HG03060 (cell line): ENCODE measurements around the gene MEGF11.

Experiments
- ATAC-seq: cut with Tn5 transposase; IDR thresholded peaks from one replicate; pipeline ENCODE4 v1.9.1; 2021; ENCODE audit warnings: low read depth, moderate number of reproducible peaks; ENCODE audit not compliant: unreplicated experiment

Gene MEGF11

DNA sequence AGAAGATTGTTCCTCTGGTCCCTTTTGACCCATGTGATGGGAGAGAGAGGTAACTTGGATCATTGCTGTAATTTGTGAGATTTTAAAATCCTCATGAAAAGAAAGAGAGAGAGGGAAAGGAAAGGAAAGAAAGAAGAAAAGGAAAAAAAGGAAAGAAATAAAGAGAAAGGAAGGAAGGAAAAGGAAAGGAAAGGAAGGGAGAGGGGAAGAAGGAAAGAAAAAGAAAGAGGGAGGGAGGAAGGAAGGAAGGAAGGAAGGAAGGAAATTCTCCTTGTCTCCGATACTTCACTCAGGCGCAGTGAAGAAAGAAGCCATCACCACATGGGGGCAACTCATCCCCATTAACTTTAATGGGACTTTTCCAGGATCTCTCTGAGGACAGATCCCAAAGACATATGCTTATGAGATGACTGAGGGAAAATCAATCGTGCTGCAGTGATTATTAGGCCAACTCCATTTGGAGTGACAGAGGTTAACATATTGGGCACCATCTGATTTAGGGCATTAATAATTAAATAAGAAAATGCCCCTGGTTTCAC lies 123.0 kb downstream of the MEGF11 start:
- ATAC-seq = no peak

DNA sequence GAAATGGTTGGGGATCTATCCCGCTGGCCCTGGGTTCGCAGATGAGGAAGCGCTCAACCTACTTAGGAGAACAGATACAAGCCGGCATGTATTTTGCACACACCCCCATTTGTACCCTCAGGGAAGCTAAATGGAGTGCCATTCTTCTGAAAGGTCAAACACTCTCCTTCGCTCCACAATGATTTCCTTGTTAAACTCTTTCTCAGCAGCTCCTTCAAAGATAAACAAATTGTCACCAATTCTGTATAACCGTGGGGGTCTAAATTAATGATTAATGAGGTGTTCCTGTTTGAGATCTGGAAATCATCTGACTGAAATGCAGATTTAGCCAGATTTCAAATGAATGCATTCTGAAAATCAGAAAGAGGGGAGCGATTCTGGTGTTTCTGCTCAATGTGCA lies 124.0 kb downstream of the MEGF11 start:
- ATAC-seq = no peak

DNA sequence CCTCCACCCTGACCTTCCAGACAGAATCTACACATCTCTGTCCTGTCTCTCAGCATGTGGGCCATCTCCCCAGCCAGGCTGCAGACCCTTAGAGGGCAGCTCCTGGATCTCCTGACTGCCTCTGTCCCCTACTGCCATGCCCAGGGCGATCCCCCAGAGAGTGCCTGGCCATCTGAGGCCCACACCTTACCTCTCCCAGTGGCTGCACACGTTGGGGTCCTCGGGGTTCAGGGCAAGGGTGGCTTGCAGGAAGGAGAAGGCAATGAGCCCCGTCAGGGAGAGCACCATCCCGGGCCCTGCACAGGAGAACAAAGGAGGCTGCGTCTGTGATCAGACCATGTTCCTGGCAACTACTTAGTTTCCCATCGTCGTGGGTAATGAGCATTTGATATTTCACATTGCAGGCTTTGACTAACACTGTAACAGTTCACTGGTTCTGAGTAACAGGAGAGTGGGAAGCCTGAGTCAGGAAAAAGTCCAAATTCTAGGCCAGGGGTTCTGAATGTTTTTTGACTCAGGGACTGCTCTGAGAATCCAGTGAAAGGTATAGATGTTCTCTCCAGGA lies 125.4 kb downstream of the MEGF11 start:
- ATAC-seq = no peak

DNA sequence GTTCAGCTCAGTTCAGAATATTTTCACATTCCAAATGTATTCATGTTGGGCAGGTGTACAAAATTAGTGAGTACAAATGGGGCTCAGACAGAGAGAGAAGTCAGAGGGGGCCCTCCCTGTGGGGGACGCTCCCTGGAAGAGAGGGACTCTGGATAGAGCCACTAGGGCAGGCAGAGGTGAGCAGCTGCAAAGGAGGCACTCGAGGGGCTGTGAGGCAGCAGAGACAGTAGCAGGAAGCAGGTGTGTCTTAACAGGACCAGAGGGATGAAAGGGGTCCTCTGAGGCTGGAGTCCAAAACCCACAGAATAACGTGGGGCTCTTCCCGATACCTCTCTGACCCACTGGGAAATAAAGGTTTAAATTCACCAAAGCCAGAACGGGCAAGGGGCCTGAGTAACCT lies 127.1 kb downstream of the MEGF11 start:
- no peak for ATAC-seq

DNA sequence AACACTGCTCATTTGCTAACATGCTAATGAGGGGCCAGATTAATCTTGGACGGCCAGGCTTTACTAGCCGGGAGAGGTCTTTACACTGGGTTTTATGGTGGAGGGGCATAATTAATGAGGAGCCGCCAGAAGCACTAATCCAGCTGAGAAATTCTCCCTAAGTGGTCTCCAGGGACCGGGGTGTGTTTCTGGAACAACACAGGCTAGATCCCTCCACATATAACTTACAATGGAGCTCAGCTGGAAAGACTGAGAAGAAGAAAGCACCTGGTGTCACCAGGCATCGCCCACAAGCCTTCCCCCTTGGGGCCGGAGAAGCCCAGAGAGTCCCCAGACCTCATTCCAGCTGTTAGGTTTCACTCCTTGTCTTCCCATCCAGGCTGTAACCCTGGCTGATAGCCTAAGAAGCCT lies 127.5 kb downstream of the MEGF11 start:
- ATAC-seq = no peak

GRCh38 chr15:66124651-66125050 lies 128.9 kb downstream of the MEGF11 start:
- ATAC-seq = no peak

GRCh38 chr15:66123799-66124198 lies 129.8 kb downstream of the MEGF11 start:
- ATAC-seq = no peak

DNA sequence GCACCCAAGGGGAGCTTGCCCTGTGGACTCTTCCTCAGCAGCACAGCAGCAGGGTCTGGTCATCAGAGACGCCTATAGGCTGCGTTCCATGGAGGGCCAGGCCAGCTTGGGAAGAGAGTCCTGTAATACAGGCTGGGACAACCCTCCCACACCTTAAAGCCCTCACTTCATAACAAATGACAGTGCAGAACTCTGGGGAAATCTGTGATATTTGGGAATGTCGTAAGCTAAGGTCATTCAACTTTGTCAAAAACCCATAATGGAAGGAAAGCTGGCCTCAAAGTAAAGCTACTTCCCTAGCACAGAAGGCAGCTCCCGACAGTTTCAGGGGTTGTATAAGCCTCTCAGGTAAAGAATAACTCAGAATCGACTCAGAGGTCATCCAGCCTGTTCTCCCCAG lies 133.1 kb downstream of the MEGF11 start:
- ATAC-seq = no peak

- ATAC-seq = no peak
Measured at GRCh38 chr15:66117841-66118240, 135.7 kb downstream of the MEGF11 start.

- no peak for ATAC-seq
Measured at GRCh38 chr15:66115568-66116206, 137.9 kb downstream of the MEGF11 start.

- no peak for ATAC-seq
Measured at GRCh38 chr15:66114863-66115425, 138.6 kb downstream of the MEGF11 start.

GRCh38 chr15:66112388-66112787 lies 141.2 kb downstream of the MEGF11 start:
- ATAC-seq = no peak

DNA sequence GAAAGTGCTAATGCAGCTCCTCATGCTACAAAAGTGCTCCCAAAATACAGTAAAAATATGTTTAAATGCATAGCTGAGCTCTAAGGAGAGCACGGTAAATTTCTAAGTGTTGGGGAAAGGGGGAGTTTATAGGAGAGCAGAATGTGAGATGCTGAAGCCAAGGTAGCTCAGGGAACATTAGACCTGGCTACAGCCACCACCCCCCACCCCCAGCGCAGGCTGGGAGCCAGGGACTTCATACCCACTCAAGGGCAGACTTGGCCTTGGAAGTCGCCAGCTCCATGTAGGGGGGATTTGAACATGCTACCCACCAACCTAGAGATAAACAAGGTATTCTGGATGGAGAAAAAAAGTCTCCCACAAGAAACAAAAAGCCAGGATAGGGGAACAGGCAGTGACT lies 142.2 kb downstream of the MEGF11 start:
- ATAC-seq = no peak

DNA sequence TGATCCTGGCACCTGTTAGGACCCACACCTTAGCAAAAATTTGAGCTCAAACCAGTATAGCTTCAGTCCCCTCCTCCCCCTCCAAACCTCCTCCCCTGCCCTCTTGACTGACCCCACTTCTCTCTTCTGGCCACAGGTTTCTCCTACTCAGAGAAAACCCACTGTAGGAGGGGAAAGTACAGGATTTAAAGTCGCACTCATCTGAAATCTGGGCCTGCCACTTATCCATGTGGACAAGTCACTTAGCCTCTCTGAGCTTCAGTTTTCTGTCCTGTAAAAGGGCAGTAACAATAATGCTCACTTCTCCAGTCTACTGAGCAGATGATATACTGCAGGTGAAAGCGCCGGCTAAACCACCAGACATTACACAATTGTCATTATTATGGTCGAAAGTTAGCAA lies 142.7 kb downstream of the MEGF11 start:
- no peak for ATAC-seq

- ATAC-seq = no peak
Measured at GRCh38 chr15:66109826-66110225, 143.7 kb downstream of the MEGF11 start.

- ATAC-seq = no peak
Measured at GRCh38 chr15:66108483-66109265, 144.9 kb downstream of the MEGF11 start.

DNA sequence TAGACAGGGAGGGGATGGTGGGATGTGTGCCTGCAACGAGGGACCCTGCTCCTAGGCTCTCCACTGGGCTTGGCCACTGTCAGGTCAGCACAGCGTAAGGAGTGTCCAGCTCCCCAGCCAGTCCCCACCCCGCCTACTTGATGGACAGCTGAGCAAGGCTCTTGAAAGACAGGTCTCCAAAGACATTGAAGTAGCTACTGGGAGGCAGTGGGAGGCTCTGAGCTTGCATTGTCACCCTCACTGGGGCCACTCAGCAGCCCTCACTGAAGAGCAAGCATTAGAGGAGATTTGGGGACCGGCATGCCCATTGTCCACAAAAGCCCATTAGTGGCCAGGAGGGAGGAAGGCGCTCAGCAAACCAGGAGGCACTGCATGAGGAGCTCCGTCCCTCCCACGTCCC lies 146.5 kb downstream of the MEGF11 start:
- no peak for ATAC-seq

DNA sequence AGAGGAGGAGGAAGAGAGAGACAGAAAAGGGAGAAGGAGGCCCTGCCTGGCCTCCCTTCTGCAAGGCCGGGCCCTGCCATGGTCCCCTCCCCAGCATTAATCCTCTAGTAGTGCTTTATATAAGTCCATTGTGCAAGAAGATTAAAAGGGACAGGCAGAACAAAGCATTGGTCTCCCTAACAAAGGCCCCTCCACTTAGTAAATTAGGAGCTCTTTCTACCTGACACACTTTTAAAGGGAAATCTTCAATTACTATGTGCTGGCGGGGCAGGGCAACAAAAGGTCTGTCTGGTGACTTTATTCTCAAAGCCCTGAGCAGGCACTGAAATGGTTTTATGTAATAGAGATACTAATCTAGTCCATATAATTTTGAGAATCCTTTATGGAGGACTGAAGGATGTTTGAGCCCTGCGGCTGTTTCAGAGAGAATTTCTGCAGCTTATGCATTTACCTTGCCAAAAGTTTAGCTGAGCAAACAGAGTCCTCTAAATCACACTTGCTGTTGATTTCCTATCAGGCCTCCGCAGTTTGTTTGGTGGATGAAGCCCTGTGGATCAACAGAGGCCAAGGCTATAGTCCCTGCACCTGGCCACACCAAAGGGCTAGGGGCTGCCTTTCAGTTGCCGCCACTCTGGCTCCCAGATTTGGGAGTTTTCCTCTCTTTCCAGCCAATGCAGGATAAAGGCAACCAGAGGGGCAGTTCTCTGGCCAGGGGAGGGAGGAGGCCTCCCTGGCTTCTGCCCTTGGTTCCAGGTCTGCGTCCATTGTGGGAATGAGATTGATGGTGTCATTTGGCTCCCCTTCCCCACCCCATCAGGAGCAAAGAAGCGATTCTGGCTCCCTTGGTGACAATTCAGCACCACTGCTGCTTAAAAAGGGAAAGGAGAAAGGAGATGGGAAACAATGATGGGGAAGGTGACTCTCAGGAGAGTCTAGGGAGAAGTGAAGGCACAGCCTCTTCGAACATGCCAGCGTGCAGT lies 148.0 kb downstream of the MEGF11 start:
- no peak for ATAC-seq

GRCh38 chr15:66103293-66103590 lies 150.3 kb downstream of the MEGF11 start:
- ATAC-seq = no peak

- ATAC-seq = no peak
Measured at GRCh38 chr15:66102563-66103292, 150.8 kb downstream of the MEGF11 start.
